Measurements from ENCODE around the gene MYO18A. TPM values are rescaled to one million over a fixed set of nuclear protein-coding genes. Genes with fewer than 3 reads are reported as not detected.

The MYO18A gene
- total and polyA plus RNA-seq, 10 of the 15 experiments (the other 5 are each of a cell fraction or from before 2014, with no cell fraction given): 2.9 to 66.0 (median 24.5) TPM

GRCh38 chr17:29125651-29126050 lies 54.5 kb downstream of the MYO18A start:
- H3K9ac ChIP-seq (ENCODE audit: control insufficient read depth, insufficient read depth, low read length): no peak overlapping the region
- H3K36me3 ChIP-seq (ENCODE audit: control insufficient read depth in 2 of 2, insufficient read depth in 2 of 2, low read length in 1 of 2): peaks cover 4 to 9% of the 10 kb centered on the region in 2 experiments; a peak in 3 of 4 replicates
- ChIA-PET SMC1A (ENCODE audit: uncharacterized antibody, unreplicated experiment) (interaction anchor here (0.6 to 2.0 kb wide), 5 partner anchors 14 to 97 kb away, joined by 3 to 30 read pairs (median 13); no protein-coding TSS in a partner anchor), RAD21 (ENCODE audit: unreplicated experiment) (interaction anchor here (1.0 to 3.4 kb wide), 4 partner anchors 14 to 160 kb away, joined by 3 to 143 read pairs (median 28); partner anchors contain the start of gene MYO18A), CTCF (interaction anchor here (1.2 to 14.0 kb wide), 5 partner anchors 9 to 94 kb away, joined by 3 to 371 read pairs (median 6); partner anchors contain the start of gene MYO18A), POLR2A (no interaction called here)
- in situ Hi-C loops (cut with MboI) (no loop called here), intact Hi-C loops (cut with micrococcal nuclease; ENCODE audit: unreplicated experiment) (no loop called here)
- ATAC-seq (no peak), FAIRE-seq (no peak), DNase-seq (ENCODE audit: low read depth, low spot score) (no peak)
- no peak overlapping the region for H3K27ac ChIP-seq (ENCODE audit: control insufficient read depth, insufficient read depth)
- H3K4me1 ChIP-seq (ENCODE audit: control insufficient read depth, insufficient read depth, low read length): no peaks in the 10 kb centered on the region
- TF ChIP-seq FOXM1 (IDR thresholded peaks at IDR 0.05; ENCODE audit: low read depth, low read length): no peak
- no peak for TF ChIP-seq POLR2A (IDR thresholded peaks at IDR 0.05; ENCODE audit: low read depth, low read length)
- TF ChIP-seq NFYB (IDR thresholded peaks at IDR 0.05; ENCODE audit: insufficient read depth, low read depth, low read length): no peak
- TF ChIP-seq EZH2 (IDR thresholded peaks at IDR 0.05; ENCODE audit: borderline replicate concordance, control insufficient read depth, low read depth, low read length): no peak
- TF ChIP-seq CEBPB (IDR thresholded peaks at IDR 0.05; ENCODE audit: borderline replicate concordance in 1 of 2, low read depth in 2 of 2, low read length in 2 of 2): no peak
- TF ChIP-seq STAT3 (IDR thresholded peaks at IDR 0.05; ENCODE audit: low read depth, low read length): no peak
- no peak for TF ChIP-seq RAD21 (IDR thresholded peaks at IDR 0.05; ENCODE audit: insufficient read depth, low read depth, low read length)
- TF ChIP-seq SMARCA5 (IDR thresholded peaks at IDR 0.05): no peak
- no peak for TF ChIP-seq HDAC2 (IDR thresholded peaks at IDR 0.05)
- TF ChIP-seq, protein P1, sequence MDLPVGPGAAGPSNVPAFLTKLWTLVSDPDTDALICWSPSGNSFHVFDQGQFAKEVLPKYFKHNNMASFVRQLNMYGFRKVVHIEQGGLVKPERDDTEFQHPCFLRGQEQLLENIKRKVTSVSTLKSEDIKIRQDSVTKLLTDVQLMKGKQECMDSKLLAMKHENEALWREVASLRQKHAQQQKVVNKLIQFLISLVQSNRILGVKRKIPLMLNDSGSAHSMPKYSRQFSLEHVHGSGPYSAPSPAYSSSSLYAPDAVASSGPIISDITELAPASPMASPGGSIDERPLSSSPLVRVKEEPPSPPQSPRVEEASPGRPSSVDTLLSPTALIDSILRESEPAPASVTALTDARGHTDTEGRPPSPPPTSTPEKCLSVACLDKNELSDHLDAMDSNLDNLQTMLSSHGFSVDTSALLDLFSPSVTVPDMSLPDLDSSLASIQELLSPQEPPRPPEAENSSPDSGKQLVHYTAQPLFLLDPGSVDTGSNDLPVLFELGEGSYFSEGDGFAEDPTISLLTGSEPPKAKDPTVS (IDR thresholded peaks at IDR 0.05; ENCODE audit: low read depth, low read length): no peak
- TF ChIP-seq BRCA1 (IDR thresholded peaks at IDR 0.05; ENCODE audit: low read depth, low read length): no peak
- no peak for TF ChIP-seq CHD1 (IDR thresholded peaks at IDR 0.05; ENCODE audit: low read depth, low read length)
- TF ChIP-seq ZNF207 (IDR thresholded peaks at IDR 0.05; ENCODE audit: borderline replicate concordance): no peak
- TF ChIP-seq IKZF2 (IDR thresholded peaks at IDR 0.05): no peak
- no peak for TF ChIP-seq KLF5 (IDR thresholded peaks at IDR 0.05; ENCODE audit: partially characterized antibody)
- TF ChIP-seq SREBF2 (IDR thresholded peaks at IDR 0.05; ENCODE audit: low read length): no peak
- H2AFZ ChIP-seq (ENCODE audit: control insufficient read depth, low read depth, low read length): no peak overlapping the region
- H3K4me3 ChIP-seq: no peak overlapping the region
- H4K20me1 ChIP-seq (ENCODE audit: control insufficient read depth, insufficient read depth): no peaks in the 10 kb centered on the region
- no peaks in the 10 kb centered on the region for H3K79me2 ChIP-seq (ENCODE audit: control insufficient read depth, insufficient read depth, low read length)
- BruUV-seq (replicated peaks): no TSS peak
- WGBS (ENCODE audit: insufficient coverage, insufficient replicate concordance, low lambda C conversion rate, missing lambda C conversion rate): 89% methylated on average over 9 of the region's 9 CpGs
- no peak overlapping the region for H3K4me2 ChIP-seq (ENCODE audit: control insufficient read depth, insufficient read depth)
- no peaks in the 10 kb centered on the region for H3K9me3 ChIP-seq (replicated peaks; ENCODE audit: control insufficient read depth, insufficient read depth, low read length)
- no peaks in the 10 kb centered on the region for H3K27me3 ChIP-seq (replicated peaks in 1 of 2; ENCODE audit: control insufficient read depth in 2 of 2, insufficient read depth in 2 of 2, low read length in 1 of 2)

Data from GM12878 (cell line).